T-helper 1 cell treated with Interleukin-12 subunit alpha and Interleukin-12 subunit beta and Interleukin-4 antibody, amounts not matched to agents 30 μg/mL and 1 μg/mL, for 36 hours (primary cell): ENCODE data around the gene IL4I1.
A peak's percentile ranks its signal among the peaks of the same experiment; 100 is the strongest.

Experiments used
- H3K27ac Mint-ChIP-seq: one replicate; pipeline ENCODE4 v1.8.0; 2021; ENCODE audit warnings: mild to moderate bottlenecking, mixed read lengths
- H3K27me3 Mint-ChIP-seq: one replicate; pipeline ENCODE4 v1.8.0; 2021; ENCODE audit warnings: low read depth, mixed read lengths
- H3K36me3 Mint-ChIP-seq: one replicate; pipeline ENCODE4 v1.8.0; 2021; ENCODE audit warnings: low read depth, mixed read lengths
- H3K4me1 Mint-ChIP-seq: one replicate; pipeline ENCODE4 v1.8.0; 2021; ENCODE audit warnings: low read depth, mixed read lengths
- H3K4me3 Mint-ChIP-seq: one replicate; pipeline ENCODE4 v1.8.0; 2021; ENCODE audit warnings: mild to moderate bottlenecking, moderate library complexity, mixed read lengths
- H3K9me3 Mint-ChIP-seq: one replicate; pipeline ENCODE4 v1.8.0; 2021; ENCODE audit warnings: mixed read lengths

Gene IL4I1

DNA sequence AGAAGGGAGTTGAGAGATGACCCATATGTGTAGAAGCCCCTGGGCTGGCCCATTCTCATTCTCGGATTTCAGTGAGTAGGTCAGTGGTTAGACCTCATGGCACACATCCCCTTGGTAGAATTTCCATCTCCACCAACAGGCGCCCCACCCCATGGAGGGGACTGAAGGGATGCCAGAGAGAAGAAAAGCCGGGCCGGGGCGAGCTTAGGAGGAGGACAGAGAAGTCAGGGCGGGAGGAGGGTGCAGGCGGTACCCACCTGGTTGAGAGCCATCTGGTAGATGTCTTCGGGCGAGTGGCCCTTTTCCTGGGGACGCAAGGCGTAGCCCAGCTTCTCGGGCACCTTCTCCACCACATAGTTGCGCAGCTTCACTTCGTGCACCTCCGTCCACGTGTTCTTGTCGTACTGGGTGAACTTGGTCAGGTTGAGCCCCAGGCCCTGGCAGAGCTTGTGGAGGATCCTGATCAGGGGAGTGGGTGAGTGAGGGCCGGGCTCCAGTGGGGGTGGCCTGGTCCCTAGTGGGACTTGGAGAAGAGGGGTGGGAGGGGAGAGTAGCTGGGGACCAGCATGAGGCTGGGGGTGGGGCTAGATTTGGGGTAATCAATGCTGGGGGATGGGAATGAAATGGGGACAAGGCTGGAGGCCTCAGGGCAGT lies 2.5 kb downstream of the IL4I1 start:
- Mint-ChIP-seq H3K9me3 (no peaks in the 10 kb centered on the region), H3K4me3 (no peak overlapping the region), H3K36me3 (peaks cover 8% of the 10 kb centered on the region), H3K4me1 (peaks cover 39% of the 10 kb centered on the region), H3K27ac (peak overlapping the region; percentile 26), H3K27me3 (no peaks in the 10 kb centered on the region)

DNA sequence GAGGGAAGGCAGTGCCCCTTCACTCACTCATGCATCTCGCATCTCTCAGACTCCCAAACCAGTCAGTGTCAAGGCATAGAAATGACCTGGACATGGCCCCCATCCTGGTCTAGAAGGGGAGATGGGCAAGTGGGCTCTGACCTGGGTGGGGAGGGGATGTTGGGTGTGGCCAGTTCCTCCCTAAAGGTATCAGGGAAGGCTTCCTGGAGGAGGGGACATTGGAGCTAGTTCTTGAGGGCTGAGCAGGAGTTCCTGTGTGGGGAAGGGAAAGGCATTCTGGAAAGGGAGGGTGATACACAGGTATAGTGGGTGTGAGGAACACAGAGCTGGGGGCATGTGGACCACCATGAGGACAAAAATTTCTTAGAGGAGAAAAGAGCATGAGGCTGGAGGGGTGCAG lies 4.0 kb downstream of the IL4I1 start:
- peaks cover 10% of the 10 kb centered on the region for H3K36me3 Mint-ChIP-seq
- H3K9me3 Mint-ChIP-seq: no peaks in the 10 kb centered on the region
- H3K4me1 Mint-ChIP-seq: peaks cover 36% of the 10 kb centered on the region
- H3K4me3 Mint-ChIP-seq: peak overlapping the region; percentile 1
- H3K27ac Mint-ChIP-seq: peak overlapping the region; percentile 55
- H3K27me3 Mint-ChIP-seq: no peaks in the 10 kb centered on the region

DNA sequence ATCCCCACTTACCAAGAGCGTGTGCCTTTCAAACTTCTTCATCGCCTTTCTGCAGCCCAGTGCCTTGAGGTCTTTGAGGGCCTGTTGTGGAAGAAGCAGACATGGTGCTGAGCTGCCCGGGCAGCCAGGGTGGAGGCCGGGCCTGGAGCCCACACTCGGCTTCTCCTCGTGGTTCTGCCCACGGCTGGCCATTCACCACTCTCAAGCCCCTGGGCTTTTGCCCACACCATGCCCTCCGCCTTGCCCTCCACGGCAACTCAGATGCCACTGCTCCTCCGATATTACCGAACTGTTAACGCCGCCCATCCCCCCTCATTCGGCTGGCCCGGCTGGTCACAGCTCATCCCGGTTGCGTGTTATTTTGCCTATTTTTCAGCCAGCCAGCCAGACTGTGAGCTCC lies 5.3 kb downstream of the IL4I1 start:
- peaks cover 23% of the 10 kb centered on the region for H3K4me1 Mint-ChIP-seq
- peak overlapping the region; percentile 10 for H3K4me3 Mint-ChIP-seq
- H3K27me3 Mint-ChIP-seq: no peaks in the 10 kb centered on the region
- H3K36me3 Mint-ChIP-seq: peaks cover 10% of the 10 kb centered on the region
- H3K9me3 Mint-ChIP-seq: no peaks in the 10 kb centered on the region
- no peak overlapping the region for H3K27ac Mint-ChIP-seq

DNA sequence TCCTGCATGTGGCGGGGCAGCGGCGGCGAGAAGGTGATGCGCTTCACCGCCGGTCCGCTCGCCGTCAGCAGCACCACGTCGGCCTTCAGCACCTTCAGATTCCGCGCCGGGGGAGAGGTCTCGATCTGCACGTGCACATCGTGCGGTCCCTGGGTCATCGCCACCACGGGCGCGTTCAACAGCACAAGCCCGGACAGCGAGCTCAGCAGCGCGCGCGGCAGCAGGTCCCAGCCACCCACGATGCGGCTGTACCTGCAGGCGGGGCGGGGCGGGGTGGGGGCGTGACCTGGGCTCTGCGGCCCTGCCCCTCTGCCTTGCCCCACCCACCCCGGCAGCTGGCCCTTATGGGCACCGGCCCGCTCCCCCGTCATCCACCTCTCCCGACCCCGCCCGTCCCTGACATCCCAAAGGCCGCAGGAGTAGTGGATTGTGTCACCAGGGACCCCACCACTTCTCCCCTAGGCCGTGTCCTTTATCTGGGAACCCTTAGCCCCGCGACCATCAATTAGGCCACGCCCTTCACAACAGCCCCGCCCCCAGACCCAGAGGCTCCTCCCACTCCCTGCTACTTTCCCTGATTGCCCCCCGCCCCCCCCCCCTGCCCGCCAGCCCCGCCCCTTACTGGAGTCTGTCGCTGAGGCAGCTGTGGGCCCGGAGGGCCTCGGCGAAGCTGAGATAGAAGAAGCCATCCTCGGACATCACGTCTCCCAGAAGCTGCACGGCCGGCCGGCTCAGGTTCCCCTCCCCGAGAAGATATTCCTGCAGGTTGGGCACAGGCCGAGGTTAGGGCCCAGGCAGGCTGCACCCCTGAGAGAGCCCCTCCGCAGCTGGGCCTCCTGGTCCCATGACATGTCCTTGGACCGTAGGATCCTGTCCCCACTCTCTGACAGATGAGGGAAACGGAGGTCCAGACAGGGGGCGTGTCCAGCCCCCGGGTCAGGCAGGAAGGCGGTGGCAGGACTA lies 6.1 kb downstream of the IL4I1 start:
- H3K4me3 Mint-ChIP-seq: peak overlapping the region; percentile 75
- H3K4me1 Mint-ChIP-seq: peaks cover 15% of the 10 kb centered on the region
- H3K36me3 Mint-ChIP-seq: peaks cover 11% of the 10 kb centered on the region
- H3K9me3 Mint-ChIP-seq: no peaks in the 10 kb centered on the region
- H3K27ac Mint-ChIP-seq: peak overlapping the region; percentile 77
- no peaks in the 10 kb centered on the region for H3K27me3 Mint-ChIP-seq

DNA sequence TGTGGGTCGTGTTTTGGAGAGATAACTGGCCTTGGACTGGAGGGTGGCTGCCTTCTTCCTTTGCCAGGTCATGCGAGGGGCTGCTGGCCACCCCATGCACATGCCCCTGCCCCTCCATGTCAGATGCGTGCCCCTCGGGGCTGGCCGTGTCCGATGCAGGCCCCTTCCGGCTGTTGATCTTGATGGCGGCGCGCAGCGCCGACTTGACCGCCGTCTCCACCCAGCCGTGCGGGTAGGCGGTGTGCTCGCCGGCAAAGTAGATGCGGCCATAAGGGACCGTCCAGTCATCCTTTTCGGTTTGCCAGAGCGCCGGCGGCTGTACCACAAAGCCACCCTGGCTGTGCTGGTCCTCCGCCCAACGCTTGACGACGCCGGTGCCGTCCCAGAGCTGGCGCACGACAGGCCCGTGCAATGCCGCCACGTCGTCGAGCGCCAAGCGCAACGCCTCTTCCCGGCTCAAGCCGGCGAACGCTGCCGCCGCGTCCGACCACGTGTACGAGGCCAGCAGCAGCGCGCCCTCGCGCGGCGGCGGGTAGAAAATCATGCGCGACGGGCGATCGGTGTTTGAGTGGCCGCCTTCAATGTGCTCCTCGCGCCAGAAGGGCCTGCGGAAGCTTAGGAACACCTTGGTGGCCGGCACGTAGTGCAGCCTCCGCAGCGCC lies 6.9 kb downstream of the IL4I1 start:
- Mint-ChIP-seq H3K27ac (peak overlapping the region; percentile 77), H3K27me3 (no peaks in the 10 kb centered on the region)

DNA sequence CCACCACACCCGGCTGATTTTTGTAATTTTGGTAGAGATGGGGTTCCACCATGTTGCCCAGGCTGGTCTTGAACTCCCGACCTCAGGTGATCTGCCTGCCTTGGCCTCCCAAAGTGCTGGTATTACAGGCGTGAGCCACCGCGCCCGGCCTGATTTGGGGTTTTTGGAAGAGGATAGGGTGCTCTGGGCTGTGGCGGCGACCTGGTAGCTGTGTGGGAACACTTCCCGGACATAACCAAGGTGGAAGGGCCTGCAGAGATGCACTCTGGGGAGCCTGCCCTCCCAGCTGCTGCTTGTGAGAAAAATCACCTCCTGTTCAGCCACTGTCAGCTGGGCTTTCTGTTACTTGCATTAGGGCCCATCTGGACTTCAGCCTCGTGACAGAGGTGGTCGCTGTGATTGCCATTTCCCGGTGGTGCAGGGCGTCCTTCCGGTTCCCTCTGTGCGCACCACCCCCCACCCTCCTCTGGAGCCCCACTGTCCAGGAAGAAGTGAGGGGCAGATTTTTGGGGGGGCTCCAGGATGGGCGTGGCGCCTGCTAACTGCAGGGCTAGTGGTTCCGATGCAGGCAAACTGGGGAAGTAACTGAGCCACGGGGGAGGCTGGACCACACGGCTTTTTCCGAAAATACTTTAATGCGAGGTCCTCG lies 7.5 kb downstream of the IL4I1 start:
- Mint-ChIP-seq H3K4me3 (no peak overlapping the region), H3K9me3 (no peaks in the 10 kb centered on the region), H3K36me3 (peaks cover 18% of the 10 kb centered on the region), H3K27me3 (no peaks in the 10 kb centered on the region), H3K4me1 (peaks cover 14% of the 10 kb centered on the region), H3K27ac (no peak overlapping the region)

More for the DNA sequence above, 6.9 kb downstream of the IL4I1 start:
- Mint-ChIP-seq H3K36me3 (peaks cover 13% of the 10 kb centered on the region), H3K4me3 (peak overlapping the region; percentile 75), H3K9me3 (no peaks in the 10 kb centered on the region), H3K4me1 (peaks cover 13% of the 10 kb centered on the region)

DNA sequence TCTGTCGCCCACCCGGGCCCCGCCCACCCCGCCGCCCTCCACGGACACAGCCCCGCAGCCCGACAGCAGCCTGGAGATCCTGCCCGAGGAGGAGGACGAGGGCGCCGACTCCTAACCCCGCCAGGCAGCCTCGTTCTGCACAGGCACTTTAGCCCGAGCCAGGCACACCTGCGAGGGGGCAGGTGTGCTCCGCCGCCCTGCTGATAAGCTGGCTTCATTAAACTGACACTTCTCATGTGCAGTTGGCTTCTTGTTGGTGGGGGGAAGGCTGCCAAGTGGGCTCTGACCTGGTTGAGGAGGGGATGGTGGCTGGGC lies 8.2 kb downstream of the IL4I1 start:
- no peak overlapping the region for H3K27ac Mint-ChIP-seq
- H3K4me1 Mint-ChIP-seq: peaks cover 14% of the 10 kb centered on the region
- H3K27me3 Mint-ChIP-seq: no peaks in the 10 kb centered on the region
- H3K36me3 Mint-ChIP-seq: peaks cover 22% of the 10 kb centered on the region
- H3K4me3 Mint-ChIP-seq: no peak overlapping the region
- H3K9me3 Mint-ChIP-seq: no peaks in the 10 kb centered on the region

DNA sequence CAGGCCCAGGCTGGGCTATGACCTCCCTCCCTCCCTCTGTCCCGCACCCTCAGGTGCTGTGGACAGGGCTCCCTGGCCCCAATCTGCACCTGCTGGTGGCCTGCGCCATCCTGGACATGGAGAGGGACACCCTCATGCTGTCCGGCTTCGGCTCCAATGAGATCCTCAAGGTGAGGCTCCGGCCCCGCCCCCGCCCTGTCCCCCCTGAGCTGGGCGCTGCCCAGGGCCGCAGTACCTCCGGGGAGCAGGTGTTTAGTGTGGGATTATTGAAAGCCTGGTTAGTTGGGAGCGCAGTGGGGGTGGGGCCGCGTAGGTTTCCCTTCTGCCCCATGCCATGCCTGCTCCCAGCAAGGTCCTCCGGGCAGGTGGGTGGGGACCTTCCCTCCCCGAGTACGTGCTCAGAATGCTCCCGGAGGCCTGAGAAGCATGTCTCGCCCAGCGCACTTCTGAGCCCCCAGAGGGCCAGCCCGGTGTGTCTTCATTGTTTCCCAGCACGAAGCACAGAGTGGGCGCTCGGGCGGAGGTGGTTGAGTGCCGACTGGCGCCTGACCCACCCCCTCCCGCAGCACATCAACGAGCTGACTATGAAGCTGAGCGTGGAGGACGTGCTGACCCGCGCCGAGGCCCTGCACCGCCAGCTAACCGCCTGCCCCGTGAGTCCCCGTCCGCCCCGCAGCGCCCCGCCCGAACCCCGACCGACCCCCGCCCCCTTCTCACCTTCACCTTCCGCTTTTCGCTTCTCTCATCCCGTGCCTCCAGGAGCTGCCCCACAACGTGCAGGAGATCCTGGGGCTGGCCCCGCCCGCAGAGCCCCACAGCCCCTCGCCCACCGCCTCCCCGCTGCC lies 8.8 kb downstream of the IL4I1 start:
- Mint-ChIP-seq H3K4me3 (no peak overlapping the region), H3K36me3 (peaks cover 25% of the 10 kb centered on the region), H3K4me1 (peaks cover 11% of the 10 kb centered on the region), H3K27me3 (no peaks in the 10 kb centered on the region), H3K9me3 (no peaks in the 10 kb centered on the region), H3K27ac (no peak overlapping the region)

DNA sequence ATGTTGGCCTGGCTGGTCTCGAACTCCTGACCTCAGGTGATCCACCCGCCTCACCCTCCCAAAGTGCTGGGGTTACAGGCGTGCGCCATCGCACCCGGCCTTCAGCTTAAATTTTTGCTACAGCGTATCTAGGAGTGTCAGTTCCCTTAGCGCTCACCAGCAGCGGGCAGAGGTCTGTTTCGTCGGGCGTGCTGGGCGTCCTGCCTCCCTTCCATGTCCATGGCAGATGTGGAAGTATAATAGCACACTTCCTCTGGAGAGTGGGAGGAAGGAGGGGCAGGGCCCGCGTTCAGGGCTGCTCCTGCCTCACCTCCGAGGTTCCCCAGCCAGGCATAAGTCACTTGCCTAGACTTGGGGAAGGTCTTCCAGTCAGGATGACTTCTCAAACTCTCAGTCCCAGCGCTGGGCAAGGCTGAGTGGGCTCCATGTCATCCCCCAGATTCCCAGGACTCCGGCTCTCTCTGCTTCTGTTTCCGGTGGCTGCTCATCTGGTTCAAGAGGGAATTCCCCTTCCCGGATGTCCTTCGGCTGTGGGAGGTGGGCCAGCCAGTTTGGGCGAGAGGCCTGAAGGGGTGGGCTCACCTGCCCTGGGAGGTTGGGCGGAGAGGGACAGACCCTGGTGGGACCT lies 9.5 kb downstream of the IL4I1 start:
- Mint-ChIP-seq H3K36me3 (peaks cover 32% of the 10 kb centered on the region), H3K4me3 (no peak overlapping the region), H3K4me1 (peaks cover 5% of the 10 kb centered on the region), H3K27ac (no peak overlapping the region), H3K27me3 (no peaks in the 10 kb centered on the region), H3K9me3 (no peaks in the 10 kb centered on the region)

DNA sequence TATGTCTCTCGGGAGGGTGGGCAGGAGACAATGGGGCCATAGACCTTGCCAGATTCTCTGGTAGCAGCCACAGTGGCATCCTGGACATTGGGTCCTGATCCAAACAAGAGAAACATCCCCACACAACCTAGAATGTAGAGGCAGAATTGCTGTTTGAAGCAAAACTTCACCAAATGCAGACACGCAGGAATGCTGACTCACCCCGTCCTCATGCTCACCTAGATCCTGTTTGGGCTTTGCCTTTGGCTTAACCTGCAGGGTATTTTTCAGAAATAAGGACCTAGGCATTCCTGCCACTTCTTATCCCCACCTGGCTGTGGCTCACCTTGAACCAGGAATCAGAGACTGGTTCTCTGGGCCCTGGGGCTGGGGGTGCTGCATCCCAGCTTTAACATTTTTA lies 11.9 kb downstream of the IL4I1 start:
- no peak overlapping the region for H3K4me3 Mint-ChIP-seq
- peaks cover 34% of the 10 kb centered on the region for H3K36me3 Mint-ChIP-seq
- H3K27ac Mint-ChIP-seq: no peak overlapping the region
- H3K9me3 Mint-ChIP-seq: no peaks in the 10 kb centered on the region
- peaks cover 2% of the 10 kb centered on the region for H3K4me1 Mint-ChIP-seq
- H3K27me3 Mint-ChIP-seq: no peaks in the 10 kb centered on the region

DNA sequence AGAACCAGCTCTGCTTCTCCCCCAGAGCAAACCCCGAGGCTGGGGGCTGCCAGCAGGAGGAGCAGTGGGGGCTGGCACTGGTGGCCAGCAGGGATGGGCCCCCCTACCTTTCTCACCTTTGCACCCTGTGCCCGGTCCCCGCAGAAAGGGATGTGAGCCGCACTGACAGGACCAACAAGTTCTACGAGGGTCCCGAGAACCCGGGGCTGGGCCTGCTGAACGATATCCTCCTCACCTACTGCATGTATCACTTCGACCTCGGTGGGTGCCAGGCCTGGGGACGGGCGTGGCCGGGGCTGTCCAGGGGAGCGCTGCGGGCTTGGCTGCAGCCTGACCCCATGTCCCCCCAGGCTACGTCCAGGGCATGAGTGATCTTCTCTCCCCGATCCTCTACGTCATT lies 12.6 kb downstream of the IL4I1 start:
- Mint-ChIP-seq H3K27ac (no peak overlapping the region), H3K4me3 (no peak overlapping the region), H3K36me3 (peaks cover 30% of the 10 kb centered on the region), H3K27me3 (no peaks in the 10 kb centered on the region), H3K4me1 (peaks cover 6% of the 10 kb centered on the region), H3K9me3 (no peaks in the 10 kb centered on the region)

DNA sequence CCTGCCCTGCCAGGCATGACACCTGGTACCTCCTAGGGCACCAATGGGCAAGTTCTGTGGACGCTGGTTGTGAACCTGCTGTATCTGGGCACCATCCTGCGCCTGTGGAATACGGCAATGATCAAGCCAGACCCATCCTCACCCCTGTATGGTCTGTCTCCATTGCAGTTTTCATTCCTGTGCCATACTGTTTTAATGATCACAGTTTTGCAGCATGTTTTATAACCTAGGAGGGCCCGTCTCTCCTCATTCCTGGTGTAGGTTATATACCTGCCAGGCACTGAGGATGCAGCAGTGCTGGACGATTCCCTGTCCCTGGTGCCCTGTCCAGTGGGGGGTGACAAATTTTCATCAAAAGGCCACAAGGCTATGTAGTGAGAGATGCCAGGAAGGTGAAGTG lies 13.6 kb downstream of the IL4I1 start:
- H3K4me1 Mint-ChIP-seq: peaks cover 14% of the 10 kb centered on the region

DNA sequence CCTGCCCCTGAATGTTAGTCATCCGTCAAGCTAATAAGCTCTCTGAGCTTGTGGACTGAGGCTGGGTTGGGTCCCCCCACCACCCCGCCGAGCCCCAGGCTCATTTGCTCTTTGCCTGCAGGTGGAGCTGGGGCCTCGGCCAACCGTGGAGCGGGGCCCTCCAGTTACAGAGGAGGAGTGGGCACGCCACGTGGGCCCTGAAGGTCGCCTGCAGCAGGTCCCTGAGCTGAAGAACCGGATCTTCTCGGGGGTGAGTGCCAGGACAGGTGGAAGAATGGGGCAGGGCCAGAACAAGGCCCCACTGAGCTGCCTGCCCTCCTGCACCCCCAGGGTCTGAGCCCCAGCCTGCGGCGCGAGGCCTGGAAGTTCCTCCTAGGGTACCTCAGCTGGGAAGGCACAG lies 14.0 kb downstream of the IL4I1 start:
- Mint-ChIP-seq H3K4me3 (no peak overlapping the region), H3K27ac (no peak overlapping the region), H3K4me1 (peaks cover 17% of the 10 kb centered on the region), H3K36me3 (peaks cover 31% of the 10 kb centered on the region), H3K27me3 (no peaks in the 10 kb centered on the region), H3K9me3 (no peaks in the 10 kb centered on the region)

More for the DNA sequence above, 13.6 kb downstream of the IL4I1 start:
- no peaks in the 10 kb centered on the region for H3K27me3 Mint-ChIP-seq
- H3K36me3 Mint-ChIP-seq: peaks cover 29% of the 10 kb centered on the region
- no peak overlapping the region for H3K27ac Mint-ChIP-seq
- no peak overlapping the region for H3K4me3 Mint-ChIP-seq
- no peaks in the 10 kb centered on the region for H3K9me3 Mint-ChIP-seq
